ENCODE results near the gene ESYT3.
"Not testable (repeated sequence)": the region's sequence is repeated elsewhere in the genome, so short reads cannot be mapped to it uniquely, and the experiment has no call there.

ESYT3 gene

GRCh38 chr3:138443521-138444503 is 9.4 kb downstream of the ESYT3 start:
- DNase-seq (ENCODE audit: low read depth in 2 of 2) = no peak

- DNase-seq (ENCODE audit: low read depth in 2 of 2) = no peak
Measured at GRCh38 chr3:138445236-138445635, 10.8 kb downstream of the ESYT3 start.

GRCh38 chr3:138445654-138446053 is 11.2 kb downstream of the ESYT3 start:
- no peak for DNase-seq (ENCODE audit: low read depth in 2 of 2)

- DNase-seq (ENCODE audit: low read depth in 2 of 2) = no peak
Measured at GRCh38 chr3:138448631-138449030, 14.2 kb downstream of the ESYT3 start.

GRCh38 chr3:138449490-138449889 is 15.1 kb downstream of the ESYT3 start:
- no peak for DNase-seq (ENCODE audit: low read depth in 2 of 2)

GRCh38 chr3:138450181-138450580 is 15.8 kb downstream of the ESYT3 start:
- no peak for DNase-seq (ENCODE audit: low read depth in 2 of 2)

GRCh38 chr3:138450704-138451424 is 16.4 kb downstream of the ESYT3 start:
- DNase-seq (ENCODE audit: low read depth in 2 of 2) = no peak

- no peak for DNase-seq (ENCODE audit: low read depth in 2 of 2)
Measured at GRCh38 chr3:138451595-138452162, 17.3 kb downstream of the ESYT3 start.

GRCh38 chr3:138452436-138452835 is 18.0 kb downstream of the ESYT3 start:
- DNase-seq (ENCODE audit: low read depth in 2 of 2) = no peak

GRCh38 chr3:138453940-138454339 is 19.5 kb downstream of the ESYT3 start:
- DNase-seq (ENCODE audit: low read depth in 2 of 2) = not testable (repeated sequence)

GRCh38 chr3:138455801-138456716 is 21.6 kb downstream of the ESYT3 start:
- no peak for DNase-seq (ENCODE audit: low read depth in 2 of 2)

- DNase-seq (ENCODE audit: low read depth in 2 of 2) = no peak
Measured at GRCh38 chr3:138456961-138457862, 22.8 kb downstream of the ESYT3 start.

GRCh38 chr3:138457863-138458735 is 23.7 kb downstream of the ESYT3 start:
- no peak for DNase-seq (ENCODE audit: low read depth in 2 of 2)

GRCh38 chr3:138458774-138459499 is 24.5 kb downstream of the ESYT3 start:
- DNase-seq (ENCODE audit: low read depth in 2 of 2) = no peak

GRCh38 chr3:138459619-138460535 is 25.5 kb downstream of the ESYT3 start:
- DNase-seq (ENCODE audit: low read depth in 2 of 2) = no peak

- DNase-seq (ENCODE audit: low read depth in 2 of 2) = no peak
Measured at GRCh38 chr3:138460536-138461205, 26.3 kb downstream of the ESYT3 start.

GRCh38 chr3:138461246-138461645 is 26.8 kb downstream of the ESYT3 start:
- no peak for DNase-seq (ENCODE audit: low read depth in 2 of 2)

Data from activated CD8-positive, alpha-beta memory T cell treated with anti-CD3 and anti-CD28 coated beads for 4 hours (primary cell).